Stomach (tissue), 9 donors: ENCODE results near the gene KIF1A. TPM values are rescaled to one million over a fixed set of nuclear protein-coding genes. Genes with fewer than 3 reads are reported as not detected.

Experiments
- DNase-seq, 2 donors: peaks; one replicate each; pipeline versions ENCODE4 v3.0.0 to v3.0.0-alpha.2; 2013 to 2019
- H3K27ac ChIP-seq, 5 donors: fragments of 200-600 bp in 4 of 5; sonication (generic) in 4 of 5; one replicate each; pipeline ENCODE4 v1.5.1; 2013 to 2019; ENCODE audit warnings: mild to moderate bottlenecking in 1 of 5, moderate library complexity in 1 of 5
- H3K27me3 ChIP-seq, 3 donors: fragments of 200-600 bp; sonication (generic); one replicate each; pipeline ENCODE4 v1.5.1; 2017 to 2019; ENCODE audit warnings: mixed run types in 1 of 3
- H3K36me3 ChIP-seq, 4 donors: fragments of 200-600 bp; sonication (generic); 1 replicate in 3 of 4; 2 replicates in 1 of 4; pipeline ENCODE4 v1.5.1; 2016 to 2019
- H3K4me1 ChIP-seq, 4 donors: fragments of 200-600 bp; sonication (generic); one replicate each; pipeline ENCODE4 v1.5.1; 2016 to 2019
- H3K4me3 ChIP-seq, 4 donors: fragments of 200-600 bp; sonication (generic) in 3 of 4; one replicate each; pipeline ENCODE4 v1.5.1; 2016 to 2019; ENCODE audit warnings: mild to moderate bottlenecking in 1 of 4
- H3K9me3 ChIP-seq, 4 donors: fragments of 200-600 bp; sonication (generic); one replicate each; pipeline ENCODE4 v1.5.1; 2016 to 2019
- CTCF ChIP-seq, 7 experiments: fragments of 450-650 bp in 4 of 7; fragments of 200-600 bp in 3 of 7; sonication (generic) in 3 of 7; IDR thresholded peaks; one replicate each; pipeline ENCODE4 v1.5.1; 2016 to 2019; ENCODE audit warnings: antibody characterized with exemption in 7 of 7, control low read depth in 2 of 7, mild to moderate bottlenecking in 1 of 7
- EP300 ChIP-seq: sonication (generic); formaldehyde crosslinking; IDR thresholded peaks from one replicate; pipeline ENCODE4 v1.6.1; 2017; ENCODE audit warnings: antibody characterized with exemption
- POLR2A ChIP-seq, 4 donors: fragments of 450-650 bp; IDR thresholded peaks; one replicate each; pipeline ENCODE4 v1.6.1; 2016; ENCODE audit warnings: antibody characterized with exemption in 4 of 4, control low read depth in 2 of 4, mild to moderate bottlenecking in 1 of 4, moderate library complexity in 1 of 4
- POLR2AphosphoS5 ChIP-seq, 3 donors: sonication (generic); formaldehyde crosslinking; IDR thresholded peaks; one replicate each; pipeline ENCODE4 v1.6.1; 2016; ENCODE audit warnings: antibody characterized with exemption in 3 of 3
- WGBS, 5 donors: extraction: QIAGEN DNeasy Blood & Tissue Kit in 3 of 5; methylation state at CpG; one replicate each; pipeline versions ENCODE4 v1.1.5 to v1.1.7; 2013 to 2018; 5-methylcytosine and 5-hydroxymethylcytosine counted together
- intact Hi-C: fragments of 100-400 bp; cut with DNase I; formaldehyde crosslinking; loops from one replicate; pipeline ENCODE4 v1.15.1; 2023; ENCODE audit warnings: low total_unique reads
- polyA plus RNA-seq, 3 donors: library from polyadenylated mRNA; stranded (reverse); fragments of 200-250 nt; gene quantifications; one replicate each; pipeline ENCODE4 v1.2.3, GENCODE V29; 2013
- total RNA-seq, 5 donors: library from RNA; depleted of rRNA; stranded (reverse); fragments of >200 nt; gene quantifications; one replicate each; pipeline versions ENCODE4 v1.1.0 to v1.2.3, GENCODE V29; 2014 to 2016
- donor health status: healthy with polysubstance abuse.
- donor health status: Bipolar disorder and iron deficiency.
- donor health status: healthy.

KIF1A gene
- total and polyA plus RNA-seq, 8 donors = 0.15 to 12.5 (median 2.5) TPM

GRCh38 chr2:240721596-240722180, 98.3 kb downstream of the KIF1A start:
- no peak for TF ChIP-seq POLR2AphosphoS5 (IDR thresholded peaks at IDR 0.05)
- intact Hi-C loops = no loop called here
- Histone ChIP-seq H3K4me3 (no peak overlapping the region), H3K4me1 (no peaks in the 10 kb centered on the region), H3K36me3 (no peaks in the 10 kb centered on the region), H3K9me3 (no peaks in the 10 kb centered on the region), H3K27ac (no peak overlapping the region), H3K27me3 (no peaks in the 10 kb centered on the region)
- 75 to 90% (median 80%) methylated on average over 11 to 20 of the region's 20 CpGs for WGBS, 5 donors
- no peak for DNase-seq

- no peak for DNase-seq
- intact Hi-C loops = no loop called here
- no peak for TF ChIP-seq CTCF (IDR thresholded peaks at IDR 0.05)
- TF ChIP-seq POLR2A (IDR thresholded peaks at IDR 0.05) = no peak
- no peak for TF ChIP-seq EP300
- no peak for TF ChIP-seq POLR2AphosphoS5 (IDR thresholded peaks at IDR 0.05)
- H3K27me3 ChIP-seq = no peaks in the 10 kb centered on the region
- 81 to 95% (median 85%) methylated on average over 14 to 25 of the region's 25 CpGs for WGBS, 5 donors
- no peaks in the 10 kb centered on the region for H3K4me1 ChIP-seq
- H3K36me3 ChIP-seq = no peaks in the 10 kb centered on the region
- no peak overlapping the region for H3K4me3 ChIP-seq
- no peak overlapping the region for H3K27ac ChIP-seq
- no peaks in the 10 kb centered on the region for H3K9me3 ChIP-seq
These were observed 99.1 kb downstream of the KIF1A start for GRCh38 chr2:240720686-240721595.

DNA sequence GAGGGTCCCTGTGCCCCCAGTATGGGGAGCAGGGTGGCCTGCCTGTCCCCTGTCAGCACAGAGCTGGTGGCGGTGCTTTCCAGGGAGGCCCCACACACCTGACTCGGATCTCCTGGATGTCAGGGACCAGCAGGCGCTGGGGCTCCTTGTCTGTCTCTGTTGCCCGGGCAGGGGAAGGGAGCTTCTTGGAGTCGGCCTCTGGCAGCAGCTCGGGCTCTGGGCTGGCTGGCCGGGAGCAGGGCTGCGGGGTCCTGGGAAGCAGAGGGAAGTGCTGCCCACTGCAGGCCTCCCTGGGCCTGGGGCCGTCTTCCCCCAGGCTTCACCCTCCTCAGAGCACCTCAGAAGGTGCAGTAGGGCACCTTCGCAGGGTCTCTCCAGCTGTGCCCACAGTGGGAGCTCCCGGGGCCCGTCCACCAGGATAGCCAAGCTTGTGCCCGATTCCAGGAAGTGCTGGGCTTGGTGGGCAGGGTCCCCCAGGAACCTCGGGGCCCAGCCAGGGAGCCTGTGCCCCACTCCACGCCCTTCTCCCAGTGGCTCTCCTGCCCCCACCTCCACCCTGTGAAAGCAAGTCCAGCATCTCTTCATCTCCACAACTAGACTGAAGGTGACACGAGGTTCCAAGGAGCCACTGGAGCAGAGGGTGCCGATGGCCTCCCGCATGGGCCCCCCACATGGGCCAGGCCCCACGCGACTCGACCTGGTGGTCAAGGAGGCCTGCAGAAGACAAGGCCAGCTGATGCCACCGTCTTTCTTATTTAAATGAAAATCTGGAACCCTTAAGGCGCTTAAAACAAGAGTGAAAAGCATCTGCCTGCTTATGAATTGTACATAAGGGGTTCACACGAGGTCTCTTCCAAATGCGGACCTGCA, 100.1 kb downstream of the KIF1A start:
- 77 to 87% (median 81%) methylated on average over 11 to 25 of the region's 25 CpGs for WGBS, 5 donors
- Histone ChIP-seq H3K36me3 (no peaks in the 10 kb centered on the region), H3K27ac (no peak overlapping the region), H3K9me3 (no peaks in the 10 kb centered on the region), H3K27me3 (no peaks in the 10 kb centered on the region), H3K4me1 (no peaks in the 10 kb centered on the region), H3K4me3 (no peak overlapping the region)
- intact Hi-C loops = no loop called here
- no peak for TF ChIP-seq CTCF (IDR thresholded peaks at IDR 0.05)
- TF ChIP-seq POLR2A (IDR thresholded peaks at IDR 0.05) = no peak
- no peak for TF ChIP-seq POLR2AphosphoS5 (IDR thresholded peaks at IDR 0.05)
- no peak for TF ChIP-seq EP300
- no peak for DNase-seq

- intact Hi-C loops = no loop called here
- no peaks in the 10 kb centered on the region for H3K9me3 ChIP-seq
- H3K27me3 ChIP-seq = no peaks in the 10 kb centered on the region
- H3K4me1 ChIP-seq = no peaks in the 10 kb centered on the region
- TF ChIP-seq CTCF (IDR thresholded peaks at IDR 0.05) = no peak
- no peak for TF ChIP-seq POLR2A (IDR thresholded peaks at IDR 0.05)
- no peak for TF ChIP-seq EP300
- TF ChIP-seq POLR2AphosphoS5 (IDR thresholded peaks at IDR 0.05) = no peak
- no peaks in the 10 kb centered on the region for H3K36me3 ChIP-seq
- WGBS, 5 donors = 88 to 91% (median 90%) methylated on average over 19 to 25 of the region's 25 CpGs
- H3K27ac ChIP-seq = no peak overlapping the region
- no peak for DNase-seq
- no peak overlapping the region for H3K4me3 ChIP-seq
These were observed 101.0 kb downstream of the KIF1A start for GRCh38 chr2:240718896-240719490.
